Stimulated activated CD8-positive, alpha-beta memory T cell treated with anti-CD3 and anti-CD28 coated beads, Interleukin-7, amount 100 ng/mL, for 4 hours (primary cell): Measurements from ENCODE around the gene EVL.
"Not testable (repeated sequence)": the region's sequence is repeated elsewhere in the genome, so short reads cannot be mapped to it uniquely, and the experiment has no call there.

ENCODE experiments used
- DNase-seq, 2 donors: peaks; one replicate each; pipeline ENCODE4 v3.0.0-alpha.2; 2020; ENCODE audit warnings: low read depth in 2 of 2

The EVL gene, protein sequence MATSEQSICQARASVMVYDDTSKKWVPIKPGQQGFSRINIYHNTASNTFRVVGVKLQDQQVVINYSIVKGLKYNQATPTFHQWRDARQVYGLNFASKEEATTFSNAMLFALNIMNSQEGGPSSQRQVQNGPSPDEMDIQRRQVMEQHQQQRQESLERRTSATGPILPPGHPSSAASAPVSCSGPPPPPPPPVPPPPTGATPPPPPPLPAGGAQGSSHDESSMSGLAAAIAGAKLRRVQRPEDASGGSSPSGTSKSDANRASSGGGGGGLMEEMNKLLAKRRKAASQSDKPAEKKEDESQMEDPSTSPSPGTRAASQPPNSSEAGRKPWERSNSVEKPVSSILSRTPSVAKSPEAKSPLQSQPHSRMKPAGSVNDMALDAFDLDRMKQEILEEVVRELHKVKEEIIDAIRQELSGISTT

DNA sequence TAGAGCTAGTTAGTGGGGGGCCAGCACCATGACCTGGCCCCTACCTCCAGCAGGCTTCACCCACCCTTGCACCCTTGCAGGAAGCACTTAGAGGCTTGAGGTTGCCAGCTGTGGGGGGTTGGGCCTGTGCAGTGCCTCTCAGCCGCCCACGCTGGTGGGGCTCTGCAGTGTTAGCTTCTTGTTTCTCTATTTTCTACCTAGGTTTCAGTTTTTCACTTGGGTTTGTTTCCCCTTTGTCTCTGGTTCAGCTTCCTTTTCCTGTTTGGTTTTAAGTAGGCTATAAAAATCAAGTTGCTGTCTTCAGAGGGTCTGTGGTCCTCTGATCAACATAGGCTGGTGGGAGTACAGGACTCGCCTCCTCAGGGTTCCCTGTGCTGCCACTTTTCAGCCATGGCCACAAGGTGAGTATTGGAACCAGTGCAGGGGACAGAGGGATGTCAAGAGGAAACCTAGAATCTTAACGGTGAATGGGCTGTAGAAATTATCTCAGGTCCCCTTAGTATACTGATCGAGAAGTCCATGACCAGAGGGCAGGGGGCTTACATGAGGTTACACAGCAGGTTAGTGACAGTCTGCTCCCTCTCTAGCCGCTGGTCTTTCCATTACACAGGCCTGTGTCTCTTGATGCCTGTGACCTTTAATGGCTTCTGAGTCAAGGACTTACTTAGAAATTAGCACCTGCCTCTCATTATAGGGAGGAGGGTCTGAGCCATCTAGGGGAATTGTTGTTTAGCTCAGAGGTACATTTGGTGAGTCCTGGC is at the start of gene EVL:
EVL (plus strand) TSS at position 312 of the 761 bp plus-strand sequence; CDS start at position 391, 79 bp downstream.
- peak; percentile 77 to 85 for DNase-seq

DNA sequence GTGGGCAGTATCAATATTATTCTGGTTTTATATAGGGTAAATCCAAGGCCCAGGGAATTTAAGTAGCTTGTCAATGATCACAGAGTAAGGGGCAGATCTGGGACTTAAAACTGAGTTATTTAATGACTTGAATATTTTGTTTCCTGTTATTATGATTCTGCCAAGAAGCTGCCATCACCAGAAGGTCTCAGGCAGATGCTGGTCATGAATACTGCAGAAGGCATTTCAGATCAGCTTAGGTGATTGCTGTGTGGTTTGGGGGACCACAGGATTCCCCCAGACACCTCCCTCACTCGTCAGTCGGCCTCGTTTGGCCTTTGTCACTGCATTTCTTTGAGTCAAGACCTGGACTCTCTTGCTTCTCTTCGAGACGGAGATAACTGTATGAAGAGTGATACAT is 47.7 kb upstream of the EVL start:
- no peak for DNase-seq

DNA sequence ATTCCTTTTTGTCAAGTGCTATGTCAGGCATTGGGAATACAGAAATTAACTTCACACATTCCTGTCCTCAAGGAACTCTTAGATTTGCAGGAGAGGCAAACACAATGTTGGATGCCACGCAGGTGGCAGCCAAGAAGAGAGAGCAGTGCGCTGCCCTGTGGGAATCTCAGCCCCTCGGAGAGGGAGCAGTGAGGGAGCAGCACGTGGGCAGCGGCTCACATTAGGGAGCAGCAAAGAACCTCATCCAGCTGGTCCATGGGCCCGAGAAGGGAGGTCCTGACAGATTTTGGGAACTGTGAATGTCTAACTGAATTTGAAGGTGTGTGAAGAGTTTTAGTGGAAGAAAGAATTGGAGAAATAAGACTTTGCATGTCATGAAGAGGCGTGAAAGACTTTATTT is 47.2 kb upstream of the EVL start:
- no peak for DNase-seq

DNA sequence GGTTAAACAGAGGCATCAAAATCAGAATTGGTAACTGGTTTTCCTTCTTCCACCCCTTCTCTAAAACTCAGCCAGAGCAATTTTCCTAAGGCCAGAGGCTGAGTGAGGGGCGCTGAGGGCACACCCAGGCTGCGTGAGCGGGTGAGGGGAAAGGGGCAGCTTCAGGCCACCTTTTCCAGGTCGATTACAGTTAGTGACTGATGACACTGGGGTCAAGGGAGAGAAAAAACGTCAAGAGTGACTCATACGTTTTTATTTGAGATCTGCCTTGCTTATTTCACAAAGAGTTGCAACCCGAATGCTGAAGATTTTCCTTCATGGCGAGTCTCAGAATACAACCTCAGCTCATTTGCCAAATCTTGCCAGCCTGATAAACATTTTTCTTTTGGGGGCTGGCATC is 46.7 kb upstream of the EVL start:
- DNase-seq, result no peak

DNA sequence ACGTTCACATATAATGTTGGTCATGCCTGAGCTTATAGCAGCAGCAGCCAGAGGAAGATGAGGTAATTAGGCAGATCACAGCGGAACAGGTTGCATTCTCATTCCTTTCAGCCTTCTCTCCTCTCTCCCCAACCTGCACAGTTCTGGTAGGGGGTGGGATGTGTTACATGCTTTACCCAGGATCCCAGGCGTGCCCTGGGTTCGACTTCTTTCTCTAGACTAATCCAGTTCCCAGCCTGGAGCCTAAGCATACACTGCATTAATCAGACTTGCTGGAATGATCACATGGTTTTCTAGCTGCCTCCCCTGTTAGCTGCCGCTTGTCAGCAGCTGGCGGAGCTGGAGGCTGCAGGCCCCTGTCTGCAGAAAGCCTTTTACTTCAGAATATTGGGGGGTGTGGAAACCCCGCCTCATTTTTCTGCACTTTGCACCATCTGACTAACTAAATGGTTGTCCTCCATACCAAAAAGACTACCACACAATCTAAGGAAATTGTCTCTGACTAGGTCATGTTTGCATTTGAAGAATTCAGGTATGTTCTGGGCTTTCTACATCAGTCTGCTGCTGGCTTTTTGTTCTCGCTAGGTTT is 46.0 kb upstream of the EVL start:
- no peak for DNase-seq

DNA sequence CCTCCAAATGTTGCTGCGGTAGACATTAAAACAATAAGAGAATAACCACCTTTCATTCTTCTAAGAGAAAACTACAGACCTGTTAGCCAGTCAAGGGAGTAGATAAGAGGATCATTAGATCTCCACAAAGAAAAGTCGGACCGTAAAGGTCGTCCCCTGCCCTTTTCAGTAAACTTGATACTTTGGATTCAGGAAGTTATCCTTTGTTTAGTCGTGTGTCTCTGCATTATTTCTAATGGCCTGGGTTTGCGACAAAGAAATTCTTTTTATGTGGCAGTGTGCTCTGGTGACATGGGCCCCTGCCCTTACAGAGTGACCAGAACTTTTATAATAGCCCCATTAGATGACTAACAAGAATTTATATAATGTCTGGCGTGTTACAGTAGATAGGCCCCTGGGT is 44.6 kb upstream of the EVL start:
- DNase-seq, result no peak

DNA sequence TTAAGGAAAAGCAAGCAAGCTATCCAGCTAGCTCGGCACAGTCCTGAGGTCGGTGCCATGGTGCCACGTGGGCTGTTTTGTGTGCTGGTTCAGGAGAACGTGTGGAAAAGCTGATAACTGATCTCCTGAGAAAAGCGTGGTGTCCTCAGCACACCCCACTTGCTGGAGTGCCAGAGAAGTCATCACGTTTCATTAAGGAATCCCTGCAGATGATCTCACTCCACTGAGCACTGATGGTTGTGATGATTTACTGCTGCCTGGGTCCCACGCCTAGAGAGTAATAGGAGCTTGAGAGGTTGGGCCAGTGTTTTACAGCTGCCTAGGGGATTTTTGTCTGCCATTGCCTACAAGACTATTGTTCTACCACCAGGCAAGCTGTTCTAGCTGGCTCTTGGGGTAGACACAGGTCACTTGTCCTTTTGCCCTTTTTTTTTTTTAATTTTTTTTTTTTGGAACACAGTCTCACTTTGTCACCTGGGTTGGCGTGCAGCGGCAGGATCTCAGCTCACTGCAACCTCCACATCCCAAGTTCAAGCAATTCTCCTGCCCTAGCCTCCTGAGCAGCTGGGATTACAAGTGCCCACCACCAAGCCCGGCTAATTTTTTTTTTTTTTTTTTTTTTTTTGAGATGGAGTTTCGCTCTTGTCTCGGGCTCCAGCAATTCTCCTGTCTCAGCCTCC is 42.3 kb upstream of the EVL start:
- DNase-seq, result no peak

DNA sequence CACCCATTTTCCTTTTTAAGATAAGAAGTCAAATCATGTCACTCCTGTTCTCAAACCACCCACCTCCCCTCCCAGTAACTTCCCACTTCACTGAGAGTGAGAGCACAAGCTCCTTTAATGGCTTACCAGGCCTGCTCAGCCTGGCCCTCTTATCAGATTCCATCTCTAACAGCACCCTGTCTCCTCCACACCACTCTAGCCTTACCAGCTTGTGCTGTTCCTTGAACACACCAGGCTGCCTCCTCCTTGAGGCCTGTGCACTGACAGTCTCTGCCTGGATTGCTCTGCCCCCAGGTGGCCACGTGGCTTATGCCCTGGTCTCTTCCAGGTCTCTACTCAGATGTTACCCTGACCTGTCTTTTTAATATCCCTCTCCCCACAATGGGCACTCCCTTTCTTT is 40.1 kb upstream of the EVL start:
- DNase-seq, result no peak

DNA sequence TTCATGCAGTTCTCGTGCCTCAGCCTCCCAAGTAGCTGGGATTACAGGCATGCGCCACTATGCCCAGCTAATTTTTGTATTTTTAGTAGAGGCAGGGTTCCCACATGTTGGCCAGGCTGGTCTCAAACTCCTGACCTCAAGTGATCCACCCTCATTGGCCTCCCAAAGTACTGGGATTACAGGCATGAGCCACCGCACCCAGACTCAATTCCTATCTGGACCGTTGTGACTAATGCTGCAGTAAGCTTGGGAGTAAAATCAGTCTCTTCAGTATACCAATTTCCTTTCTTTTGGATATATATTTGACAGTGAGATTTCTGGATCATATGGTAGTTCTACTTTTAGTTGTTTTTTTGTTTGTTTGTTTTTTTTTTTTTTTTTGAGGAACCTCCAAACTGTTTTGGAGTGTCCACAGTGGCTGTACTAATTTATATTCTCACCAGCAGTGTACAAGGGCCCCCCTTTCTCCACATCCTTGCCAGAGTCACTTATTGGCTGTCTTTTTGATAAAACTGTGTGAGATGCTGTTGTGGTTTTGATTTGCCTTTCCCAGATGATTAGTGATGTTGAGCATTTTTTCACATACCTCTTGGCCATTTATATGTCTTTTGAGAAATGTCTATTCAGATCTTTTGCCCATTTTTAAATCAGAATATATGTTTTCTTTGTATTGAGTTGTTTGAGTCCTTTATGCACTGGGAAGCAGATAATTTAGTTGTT is 37.3 kb upstream of the EVL start:
- no peak for DNase-seq

DNA sequence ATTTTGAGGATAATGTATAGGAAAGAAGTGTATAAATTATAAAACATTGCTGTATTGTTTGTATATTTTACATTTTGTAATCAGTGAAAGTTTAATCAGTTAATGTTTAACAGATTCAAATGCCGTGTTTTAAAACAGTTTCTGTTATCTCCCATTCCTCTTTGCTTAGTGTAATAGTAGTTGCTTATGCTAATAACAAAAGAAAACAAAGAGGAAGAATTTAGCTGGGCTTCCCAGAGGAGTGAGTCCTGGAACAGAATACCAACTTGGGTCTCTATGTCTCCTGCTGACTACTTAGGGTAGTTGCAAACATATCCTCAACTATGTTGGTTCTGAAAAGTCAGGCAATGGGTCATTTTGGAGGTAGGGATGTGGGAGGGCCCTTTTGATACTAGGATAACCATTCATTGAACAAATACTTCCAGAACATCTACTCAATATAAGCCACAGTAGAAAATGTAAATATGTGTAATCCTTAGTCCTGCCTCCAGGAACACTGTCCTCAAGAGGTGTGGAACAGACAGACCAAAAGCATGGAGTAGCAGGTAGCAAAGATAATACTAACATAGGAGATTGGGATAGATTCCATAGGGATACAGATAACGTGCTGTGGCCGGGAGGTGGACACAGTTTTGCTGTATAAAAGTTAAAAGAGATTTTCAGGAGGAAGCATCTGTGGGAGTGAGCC is 36.1 kb upstream of the EVL start:
- DNase-seq, result no peak

DNA sequence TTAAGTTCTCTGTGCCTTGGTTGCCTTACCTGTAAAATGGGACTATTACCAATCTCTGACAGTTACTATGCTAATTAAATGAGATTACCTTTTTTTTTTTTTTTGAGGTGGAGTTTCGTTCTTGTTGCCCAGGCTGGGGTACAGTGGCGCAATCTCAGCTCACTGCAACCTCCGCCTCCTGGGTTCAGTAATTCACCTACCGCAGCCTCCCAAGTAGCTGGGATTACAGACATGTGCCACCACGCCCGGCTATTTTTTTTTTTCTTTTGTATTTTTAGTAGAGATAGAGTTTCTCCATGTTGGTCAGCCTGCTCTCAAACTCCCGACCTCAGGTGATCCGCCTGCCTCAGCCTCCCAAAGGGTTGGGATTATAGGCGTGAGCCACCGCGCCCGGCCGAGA is 35.2 kb upstream of the EVL start:
- DNase-seq, result not testable (repeated sequence)

DNA sequence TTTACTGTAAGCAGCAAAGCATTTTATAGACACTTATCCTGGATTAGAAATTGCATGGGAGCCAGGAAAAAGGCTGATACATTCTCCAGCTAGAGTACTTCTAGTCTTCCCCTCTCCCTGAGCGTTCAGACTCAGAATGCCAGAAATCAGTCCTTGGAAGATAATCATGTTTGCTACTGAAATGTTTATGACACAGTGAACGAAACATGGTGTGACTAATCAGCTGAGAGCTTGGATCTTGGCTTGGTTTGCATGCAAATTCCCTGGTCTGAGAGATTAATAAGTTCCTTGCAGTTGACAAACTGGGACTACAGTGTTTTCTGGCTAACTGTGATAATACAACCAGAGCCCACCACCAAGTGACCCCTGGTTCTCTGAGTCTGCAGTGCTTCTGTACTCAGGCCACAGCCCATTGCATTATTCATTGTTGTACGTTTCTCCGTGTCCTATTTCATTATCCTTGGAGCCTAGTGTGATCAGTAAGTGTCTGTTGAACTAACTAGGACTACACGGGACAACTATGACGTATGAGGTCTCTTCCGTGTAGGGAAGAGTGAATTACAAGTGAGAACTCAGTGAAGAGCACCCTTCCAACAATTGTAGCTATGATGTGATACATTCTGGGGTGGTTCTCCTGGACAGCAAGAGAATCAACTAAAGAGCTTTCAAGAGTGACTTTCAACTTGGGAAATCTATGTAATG is 34.6 kb upstream of the EVL start:
- no peak for DNase-seq

DNA sequence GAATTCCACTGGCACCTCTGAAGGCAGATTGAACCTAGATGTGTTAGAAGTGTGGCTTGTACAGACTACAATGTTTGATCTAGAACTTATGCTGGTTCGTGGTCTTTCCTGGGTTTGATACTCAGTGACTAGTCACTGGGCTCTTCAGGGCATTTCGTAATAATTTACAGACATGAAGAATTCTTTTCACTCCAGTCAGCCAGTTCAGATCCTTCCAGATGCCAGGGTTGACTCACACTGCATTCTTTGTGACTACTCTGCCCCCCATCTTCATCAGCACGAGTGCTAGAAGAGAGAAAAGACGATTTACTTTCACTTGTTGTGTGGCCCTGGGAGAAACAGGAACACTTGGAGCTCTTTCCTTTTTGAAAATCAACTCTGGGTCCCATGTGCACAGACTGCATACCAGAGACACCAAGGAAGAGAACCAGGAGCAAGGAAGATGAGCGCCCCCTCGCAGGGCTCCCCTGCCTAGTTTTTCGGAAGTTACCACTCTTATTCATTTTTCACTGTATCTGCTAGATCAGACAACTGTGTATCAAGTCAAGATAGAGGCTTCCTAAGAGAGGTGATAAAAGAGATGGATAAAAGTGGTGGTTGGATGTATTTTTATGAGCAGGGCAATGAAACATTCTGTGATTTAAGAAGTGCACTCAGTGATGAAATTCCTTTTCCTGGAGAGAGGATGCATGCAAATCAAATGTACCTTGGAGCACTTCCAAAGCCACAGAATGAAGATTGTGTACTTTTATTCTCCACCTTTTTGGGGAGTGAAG is 33.5 kb upstream of the EVL start:
- no peak for DNase-seq

DNA sequence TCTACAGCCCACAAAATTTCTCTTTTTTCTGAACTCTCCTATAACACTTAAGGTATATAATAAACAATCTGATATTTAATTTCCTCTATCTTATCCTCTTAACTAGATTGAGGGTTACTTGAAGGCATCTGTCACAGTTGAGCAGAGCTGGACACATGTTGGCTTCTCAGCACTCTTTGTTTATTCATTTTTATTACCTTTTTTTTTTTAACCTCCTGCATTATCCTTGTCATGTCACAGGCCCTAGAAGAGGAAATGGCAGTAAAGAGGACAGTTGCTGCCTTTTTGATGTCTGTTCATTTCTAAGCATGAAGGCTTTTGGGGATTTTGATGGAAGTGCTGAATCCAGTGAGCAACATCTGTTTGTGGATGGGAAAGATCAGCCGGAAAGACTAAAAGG is 32.5 kb upstream of the EVL start:
- no peak for DNase-seq

DNA sequence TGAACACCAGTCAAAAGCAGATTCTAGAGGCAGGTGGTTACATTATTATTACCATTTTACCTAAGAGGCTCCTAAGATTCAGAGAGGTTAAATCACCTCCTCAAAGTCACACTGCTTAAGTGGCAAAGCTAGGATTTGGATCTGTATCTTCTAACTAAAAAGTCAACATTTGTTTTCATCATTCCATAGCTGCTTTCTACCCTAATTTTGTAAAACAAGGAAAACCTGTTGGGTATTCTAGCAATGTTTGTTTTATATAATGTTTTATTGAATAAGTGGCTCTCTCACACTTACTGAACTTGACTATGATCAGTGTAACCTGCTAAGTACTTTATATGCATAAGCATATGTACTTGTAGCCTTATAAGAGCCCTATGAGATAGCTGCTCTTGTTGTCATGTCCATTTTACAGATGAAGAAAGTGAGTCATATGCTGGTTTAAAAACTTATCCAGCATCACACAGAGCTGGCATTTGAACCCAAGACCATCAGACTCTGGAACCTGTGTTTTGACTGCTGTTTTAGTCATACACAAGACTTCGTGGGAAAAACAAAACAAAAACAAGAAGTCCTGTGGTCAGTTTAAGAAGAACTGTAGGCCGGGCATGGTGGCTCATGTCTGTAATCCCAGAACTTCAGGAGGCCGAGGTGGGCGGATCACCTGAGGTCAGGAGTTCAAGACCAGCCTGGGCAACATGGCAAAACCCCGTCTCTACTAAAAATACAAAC is 31.7 kb upstream of the EVL start:
- DNase-seq, result no peak

DNA sequence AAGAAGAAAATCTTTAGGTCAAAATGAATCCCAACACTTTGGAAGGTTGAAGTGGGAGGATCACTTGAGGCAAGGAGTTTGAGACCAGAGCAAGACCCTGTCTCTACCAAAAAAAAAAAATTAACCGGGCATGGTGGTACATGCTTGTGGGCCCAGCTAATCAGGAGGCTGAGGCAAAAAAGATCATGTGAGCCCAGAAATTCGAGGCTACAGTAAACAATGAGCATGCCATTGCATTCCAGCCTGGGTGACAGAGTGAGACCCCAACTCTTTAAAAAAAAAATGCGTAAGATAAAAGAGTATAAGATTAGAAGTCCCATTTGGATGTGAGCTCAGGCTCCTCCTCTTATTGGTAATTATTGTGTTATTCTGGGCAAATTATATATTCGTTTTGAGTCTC is 30.8 kb upstream of the EVL start:
- no peak for DNase-seq

DNA sequence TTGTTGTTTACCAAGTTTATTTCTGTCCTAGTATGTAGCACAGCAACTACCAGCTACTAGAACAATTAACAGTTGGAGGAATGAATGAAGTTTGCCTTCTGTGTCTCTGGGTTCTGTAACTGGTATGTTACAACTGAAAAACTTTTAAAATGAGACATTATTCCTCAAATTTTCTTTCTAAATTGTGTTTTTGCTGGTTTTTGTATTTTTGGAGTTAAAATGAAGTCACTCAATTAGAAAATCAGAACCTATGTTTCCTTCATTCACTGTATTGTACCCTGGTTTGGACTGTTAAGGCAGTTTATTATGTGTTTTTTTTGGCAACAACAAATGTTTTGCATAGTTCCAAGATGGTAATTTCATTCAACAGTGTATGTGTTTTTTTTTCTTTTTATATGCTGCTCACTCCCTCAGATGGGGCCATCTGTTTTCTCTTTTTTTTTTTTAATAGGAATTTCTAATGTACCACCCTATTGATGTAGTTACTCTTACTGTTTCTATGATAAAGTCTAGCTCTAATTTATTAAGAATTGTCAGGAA is 30.2 kb upstream of the EVL start:
- DNase-seq, result no peak

DNA sequence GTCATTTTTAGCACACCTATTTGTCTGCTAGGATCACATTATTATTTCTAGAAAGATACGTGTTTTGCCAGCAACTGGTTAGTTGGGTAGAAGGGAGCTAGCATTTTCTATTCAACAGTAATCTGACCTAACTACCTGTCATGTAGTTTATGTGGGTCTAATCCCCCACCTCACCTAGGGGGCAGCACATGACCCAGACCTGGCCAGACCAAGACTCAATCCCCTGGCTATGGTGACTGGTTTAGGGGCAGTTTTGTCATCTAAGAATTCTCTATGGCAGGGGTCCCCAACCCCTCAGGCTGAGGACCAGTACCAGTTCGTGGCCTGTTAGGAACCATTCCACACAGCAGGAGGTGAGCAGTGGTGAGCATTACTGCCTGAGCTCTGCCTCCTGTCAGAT is 29.5 kb upstream of the EVL start:
- DNase-seq, result no peak

DNA sequence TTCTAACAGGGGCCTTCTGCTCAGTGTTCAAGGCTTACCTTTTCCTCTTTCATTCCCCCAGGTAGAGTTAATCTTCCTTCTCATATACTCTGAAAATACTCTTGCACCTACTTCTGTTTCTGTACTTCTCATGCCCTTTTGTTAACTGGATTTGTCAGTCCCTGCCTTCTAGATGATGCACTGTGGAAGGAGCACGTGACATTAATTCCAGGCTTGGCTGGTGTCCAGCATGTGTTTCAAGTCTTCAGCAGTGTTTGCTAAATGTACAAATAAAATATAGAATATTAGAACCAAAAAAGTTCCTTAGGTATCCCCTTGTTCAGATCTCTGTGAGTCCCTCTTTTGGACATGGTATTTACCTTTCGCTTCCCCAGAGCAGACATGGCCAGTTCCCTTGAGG is 27.9 kb upstream of the EVL start:
- no peak for DNase-seq
